ENCODE data around the gene PRODH2.

The PRODH2 gene

GRCh38 chr19:35830986-35831385 is 18.3 kb upstream of the PRODH2 start:
- H3K36me3 ChIP-seq (ENCODE audit: insufficient read depth, low read length), result no peaks in the 10 kb centered on the region
- H3K4me1 ChIP-seq (ENCODE audit: insufficient read depth, low read length, severe bottlenecking), result no peaks in the 10 kb centered on the region
- no peaks in the 10 kb centered on the region for H3F3A ChIP-seq (ENCODE audit: insufficient read depth, low read length)
- H3K4me3 ChIP-seq (ENCODE audit: low read depth, low read length, poor library complexity, severe bottlenecking), result no peak overlapping the region
- H3K9me3 ChIP-seq (ENCODE audit: low read length), result no peaks in the 10 kb centered on the region
- TF ChIP-seq EZH2 (IDR thresholded peaks at IDR 0.05; ENCODE audit: borderline replicate concordance, low read length) (no peak), CTCF (IDR thresholded peaks at IDR 0.05; ENCODE audit: low read length) (no peak)
- no peaks in the 10 kb centered on the region; the same call in 1 of the 2 replicates for H3K27me3 ChIP-seq (ENCODE audit: insufficient read depth, low read length)
- H3K79me2 ChIP-seq (ENCODE audit: insufficient read depth, low read length), result no peaks in the 10 kb centered on the region
- no peak overlapping the region for H3K27ac ChIP-seq (ENCODE audit: low read depth, low read length, poor library complexity, severe bottlenecking)
- no peak overlapping the region for H3K9ac ChIP-seq (ENCODE audit: low read length)
- H3K4me2 ChIP-seq (ENCODE audit: low read length), result no peak overlapping the region
- H3K9me2 ChIP-seq (ENCODE audit: low read depth, low read length), result no peaks in the 10 kb centered on the region
- no peaks in the 10 kb centered on the region for H4K20me1 ChIP-seq (ENCODE audit: insufficient read depth, low read length)
- H2AFZ ChIP-seq (ENCODE audit: low read length), result no peak overlapping the region

DNA sequence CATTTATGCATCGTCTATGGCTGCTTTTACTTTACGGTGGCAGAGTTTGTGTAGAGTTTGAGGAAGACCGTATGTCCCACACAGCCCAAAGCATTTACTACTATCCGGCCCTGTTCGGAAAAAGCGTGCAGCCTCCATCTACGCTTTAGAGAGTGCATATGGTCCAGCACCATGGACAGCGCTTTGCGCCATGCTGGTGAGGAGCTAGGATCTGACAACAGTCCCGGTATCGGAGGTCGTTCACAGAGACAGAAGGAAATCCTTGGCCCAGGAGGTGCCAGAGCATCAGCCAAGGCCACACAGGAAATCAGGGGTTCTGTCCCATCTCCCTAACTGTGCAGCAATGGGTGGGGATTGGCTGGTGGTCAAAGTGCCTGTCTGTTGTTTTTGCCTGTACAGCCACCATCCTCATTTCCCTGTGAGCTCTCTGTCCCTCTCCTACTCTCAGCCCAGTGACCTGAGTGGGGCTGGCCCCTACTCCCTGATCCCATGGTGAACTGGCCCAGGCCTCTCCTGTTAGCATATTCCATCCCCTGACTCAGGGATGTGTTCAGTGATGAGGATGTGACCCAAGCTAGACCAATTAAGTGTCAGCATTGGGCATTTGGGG is 16.2 kb upstream of the PRODH2 start:
- H3K4me2 ChIP-seq (ENCODE audit: low read length), result no peak overlapping the region
- H3K36me3 ChIP-seq (ENCODE audit: insufficient read depth, low read length), result no peaks in the 10 kb centered on the region
- H3K27ac ChIP-seq (ENCODE audit: low read depth, low read length, poor library complexity, severe bottlenecking), result no peak overlapping the region
- TF ChIP-seq CTCF (IDR thresholded peaks at IDR 0.05; ENCODE audit: low read length) (no peak), EZH2 (IDR thresholded peaks at IDR 0.05; ENCODE audit: borderline replicate concordance, low read length) (no peak)
- H2AFZ ChIP-seq (ENCODE audit: low read length), result no peak overlapping the region
- no peaks in the 10 kb centered on the region for H3K9me2 ChIP-seq (ENCODE audit: low read depth, low read length)
- no peaks in the 10 kb centered on the region for H3K9me3 ChIP-seq (ENCODE audit: low read length)
- H3K27me3 ChIP-seq (ENCODE audit: insufficient read depth, low read length), result no peaks in the 10 kb centered on the region
- H3K4me1 ChIP-seq (ENCODE audit: insufficient read depth, low read length, severe bottlenecking), result no peaks in the 10 kb centered on the region
- no peaks in the 10 kb centered on the region for H3K79me2 ChIP-seq (ENCODE audit: insufficient read depth, low read length)
- H3K9ac ChIP-seq (ENCODE audit: low read length), result no peak overlapping the region
- H4K20me1 ChIP-seq (ENCODE audit: insufficient read depth, low read length), result no peaks in the 10 kb centered on the region
- H3F3A ChIP-seq (ENCODE audit: insufficient read depth, low read length), result no peaks in the 10 kb centered on the region
- no peak overlapping the region for H3K4me3 ChIP-seq (ENCODE audit: low read depth, low read length, poor library complexity, severe bottlenecking)

GRCh38 chr19:35824150-35824549 is 11.5 kb upstream of the PRODH2 start:
- Histone ChIP-seq H3K9ac (ENCODE audit: low read length) (no peak overlapping the region), H3K27ac (ENCODE audit: low read depth, low read length, poor library complexity, severe bottlenecking) (no peak overlapping the region), H3K9me2 (ENCODE audit: low read depth, low read length) (no peaks in the 10 kb centered on the region), H2AFZ (ENCODE audit: low read length) (no peak overlapping the region), H3K27me3 (ENCODE audit: insufficient read depth, low read length) (no peaks in the 10 kb centered on the region), H4K20me1 (ENCODE audit: insufficient read depth, low read length) (no peaks in the 10 kb centered on the region), H3K4me3 (ENCODE audit: low read depth, low read length, poor library complexity, severe bottlenecking) (no peak overlapping the region), H3K9me3 (ENCODE audit: low read length) (no peaks in the 10 kb centered on the region), H3F3A (ENCODE audit: insufficient read depth, low read length) (no peaks in the 10 kb centered on the region), H3K36me3 (ENCODE audit: insufficient read depth, low read length) (no peaks in the 10 kb centered on the region), H3K4me2 (ENCODE audit: low read length) (no peak overlapping the region), H3K79me2 (ENCODE audit: insufficient read depth, low read length) (no peaks in the 10 kb centered on the region), H3K4me1 (ENCODE audit: insufficient read depth, low read length, severe bottlenecking) (no peaks in the 10 kb centered on the region)
- no peak for TF ChIP-seq EZH2 (IDR thresholded peaks at IDR 0.05; ENCODE audit: borderline replicate concordance, low read length)
- TF ChIP-seq CTCF (IDR thresholded peaks at IDR 0.05; ENCODE audit: low read length), result no peak

Data from OCI-LY1 (cell line).